ENCODE data around the gene RPP14. TPM values are rescaled to one million over a fixed set of nuclear protein-coding genes. Genes with fewer than 3 reads are reported as not detected.

Gene RPP14
- total and polyA plus RNA-seq, 2 donors (not counting 3 experiments of a cell fraction or from before 2014, with no cell fraction given) = 11.9 to 18.1 TPM

DNA sequence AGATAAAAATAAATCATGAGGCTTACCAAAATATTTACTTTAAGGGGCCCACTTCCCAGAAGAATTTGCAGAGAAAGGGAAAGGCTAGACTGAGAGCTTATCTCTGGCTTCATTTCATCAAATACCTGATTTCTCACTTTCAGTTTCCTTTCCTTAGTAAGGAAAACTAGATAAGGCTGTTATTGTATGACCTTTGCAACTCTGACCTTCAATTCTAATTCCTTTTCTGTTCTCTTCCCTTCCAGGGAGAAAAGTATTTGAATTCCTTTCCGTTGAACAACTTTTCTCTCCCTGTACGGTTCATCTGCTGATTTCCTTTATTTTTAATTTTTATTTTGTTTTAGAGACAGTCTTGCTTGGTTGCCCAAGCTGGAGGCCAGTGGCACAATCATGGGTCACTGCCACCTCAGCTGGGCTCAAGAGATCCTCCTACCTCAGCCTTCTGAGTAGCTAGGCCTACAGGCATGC, 19.5 kb downstream of the RPP14 start:
- Histone ChIP-seq H3K27me3 (ENCODE audit: control insufficient read depth in 2 of 2, insufficient read depth in 2 of 2, low read length in 2 of 2) (no peaks in the 10 kb centered on the region), H3K4me3 (replicated peaks in 1 of 3; ENCODE audit: insufficient read depth in 1 of 3, low read depth in 1 of 3, low read length in 3 of 3) (no peak overlapping the region), H3K9ac (replicated peaks; ENCODE audit: extremely low read depth, insufficient read depth, low read length) (no peak overlapping the region), H3K27ac (ENCODE audit: insufficient read depth, low read depth, low read length) (peak overlapping the region; percentile 14), H3K9me1 (replicated peaks; ENCODE audit: control insufficient read depth, extremely low read depth, insufficient read depth, low read length) (no peaks in the 10 kb centered on the region), H2AFZ (ENCODE audit: low read depth, low read length) (no peak overlapping the region), H3K36me3 (ENCODE audit: control insufficient read depth in 2 of 2, extremely low read depth in 1 of 2, insufficient read depth in 2 of 2, low read length in 2 of 2) (no peaks in the 10 kb centered on the region), H3K9me3 (replicated peaks; ENCODE audit: control insufficient read depth, insufficient read depth, low read length) (no peaks in the 10 kb centered on the region), H3K4me1 (ENCODE audit: control insufficient read depth, extremely low read depth, insufficient read depth, low read length) (peaks cover 19% of the 10 kb centered on the region), H3K4me2 (ENCODE audit: insufficient read depth, low read length) (peak overlapping the region; percentile 39), H4K20me1 (replicated peaks; ENCODE audit: control insufficient read depth, extremely low read depth, insufficient read depth, low read length) (no peaks in the 10 kb centered on the region), H3K79me2 (ENCODE audit: control insufficient read depth, insufficient read depth, low read length) (no peaks in the 10 kb centered on the region)
- dilution Hi-C loops (cut with MboI; ENCODE audit: extremely low pct_ligation_motif_present, low sequenced_read_pairs) (no loop called here), intact Hi-C loops (cut with micrococcal nuclease) (loop anchor here (2.0 kb wide), 1 partner anchor 303 kb away; no protein-coding TSS in a partner anchor)
- TF ChIP-seq MYC (IDR thresholded peaks at IDR 0.05; ENCODE audit: low read depth, low read length) = no peak
- TF ChIP-seq POLR2AphosphoS5 (IDR thresholded peaks at IDR 0.05; ENCODE audit: insufficient read depth, low read depth, low read length) = no peak
- TF ChIP-seq EZH2 (IDR thresholded peaks at IDR 0.05; ENCODE audit: borderline replicate concordance, low read depth, low read length, severe bottlenecking) = no peak
- no peak for TF ChIP-seq POLR2A (IDR thresholded peaks at IDR 0.05; ENCODE audit: low read depth, low read length)
- no TSS peak for BruUV-seq (replicated peaks)
- ChIA-PET CTCF (interaction anchor here (1.4 to 4.2 kb wide), 5 partner anchors 9 to 92 kb away, joined by 3 to 16 read pairs (median 4); partner anchors contain the start of genes HTD2 and RPP14), POLR2A (interaction anchor here (1.2 kb wide), 1 partner anchor 20 kb away, joined by 3 read pairs; the partner anchor contains the start of gene RPP14)
- FAIRE-seq (peak; percentile 49), DNase-seq (ENCODE audit: low read depth, low spot score) (peak; percentile 70)

DNA sequence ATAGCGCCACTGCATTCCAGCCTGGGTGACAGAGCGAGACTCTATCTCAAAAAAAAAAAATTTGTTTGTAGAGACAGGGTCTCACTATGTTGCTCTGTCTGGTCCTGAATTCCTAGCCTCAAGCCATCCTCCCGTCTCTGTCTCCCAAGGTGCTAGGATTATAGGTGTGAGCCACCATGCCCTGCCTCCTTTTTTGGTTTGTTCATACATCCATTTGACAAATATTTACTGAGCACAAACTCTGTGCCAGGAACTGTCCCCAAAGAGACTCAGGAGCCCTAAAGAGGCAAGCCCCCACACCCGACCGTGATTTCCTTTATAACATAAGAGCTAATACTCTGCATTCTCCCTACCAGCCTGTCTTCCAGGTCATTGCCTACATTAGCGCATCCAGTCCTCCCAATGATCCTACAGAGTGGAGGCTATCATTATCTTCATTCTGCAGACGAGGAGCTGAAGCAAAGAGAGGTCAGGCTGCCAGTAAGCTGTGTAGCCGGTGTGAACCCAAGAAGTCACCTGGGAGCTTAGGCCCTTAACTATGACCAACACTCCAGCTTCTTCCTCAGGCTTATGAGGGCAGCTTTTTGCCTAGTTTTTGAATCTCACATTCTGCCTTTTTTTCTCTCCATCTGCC, 20.3 kb downstream of the RPP14 start:
- intact Hi-C loops (cut with micrococcal nuclease) = no loop called here
- no peaks in the 10 kb centered on the region for H4K20me1 ChIP-seq (replicated peaks; ENCODE audit: control insufficient read depth, extremely low read depth, insufficient read depth, low read length)
- no peak for DNase-seq (ENCODE audit: low read depth, low spot score)
- POLR2A ChIA-PET = no interaction called here
- no peaks in the 10 kb centered on the region for H3K27me3 ChIP-seq (ENCODE audit: control insufficient read depth in 2 of 2, insufficient read depth in 2 of 2, low read length in 2 of 2)
- H3K9me3 ChIP-seq (replicated peaks; ENCODE audit: control insufficient read depth, insufficient read depth, low read length) = no peaks in the 10 kb centered on the region
- CTCF ChIA-PET = interaction anchor here (1.4 to 4.2 kb wide), 3 partner anchors 20 to 89 kb away, joined by 3 to 16 read pairs (median 9); partner anchors contain the start of genes HTD2 and RPP14
- no peaks in the 10 kb centered on the region for H3K79me2 ChIP-seq (ENCODE audit: control insufficient read depth, insufficient read depth, low read length)
- no peak overlapping the region for H2AFZ ChIP-seq (ENCODE audit: low read depth, low read length)
- no peak overlapping the region for H3K27ac ChIP-seq (ENCODE audit: insufficient read depth, low read depth, low read length)
- dilution Hi-C loops (cut with MboI; ENCODE audit: extremely low pct_ligation_motif_present, low sequenced_read_pairs) = no loop called here
- no TSS peak for BruUV-seq (replicated peaks)
- no peaks in the 10 kb centered on the region for H3K9me1 ChIP-seq (replicated peaks; ENCODE audit: control insufficient read depth, extremely low read depth, insufficient read depth, low read length)
- H3K4me1 ChIP-seq (ENCODE audit: control insufficient read depth, extremely low read depth, insufficient read depth, low read length) = peaks cover 19% of the 10 kb centered on the region
- no peak for FAIRE-seq
- no peak overlapping the region for H3K4me3 ChIP-seq (replicated peaks in 1 of 3; ENCODE audit: insufficient read depth in 1 of 3, low read depth in 1 of 3, low read length in 3 of 3)
- no peak for TF ChIP-seq MYC (IDR thresholded peaks at IDR 0.05; ENCODE audit: low read depth, low read length)
- no peak for TF ChIP-seq JUN (IDR thresholded peaks at IDR 0.05; ENCODE audit: borderline replicate concordance, insufficient read depth, insufficient read length, low read depth)
- no peak for TF ChIP-seq POLR2AphosphoS5 (IDR thresholded peaks at IDR 0.05; ENCODE audit: insufficient read depth, low read depth, low read length)
- TF ChIP-seq FOS (IDR thresholded peaks at IDR 0.05; ENCODE audit: borderline replicate concordance, insufficient read depth, low read length) = no peak
- TF ChIP-seq POLR2A (IDR thresholded peaks at IDR 0.05; ENCODE audit: low read depth, low read length) = no peak
- TF ChIP-seq EZH2 (IDR thresholded peaks at IDR 0.05; ENCODE audit: borderline replicate concordance, low read depth, low read length, severe bottlenecking) = no peak
- no peak for TF ChIP-seq GATA2 (IDR thresholded peaks at IDR 0.05; ENCODE audit: insufficient read depth, insufficient read length, low read depth, low read length)
- H3K4me2 ChIP-seq (ENCODE audit: insufficient read depth, low read length) = no peak overlapping the region
- H3K9ac ChIP-seq (replicated peaks; ENCODE audit: extremely low read depth, insufficient read depth, low read length) = no peak overlapping the region
- H3K36me3 ChIP-seq (ENCODE audit: control insufficient read depth in 2 of 2, extremely low read depth in 1 of 2, insufficient read depth in 2 of 2, low read length in 2 of 2) = no peaks in the 10 kb centered on the region

Measured in endothelial cell of umbilical vein (primary cell).